Kidney epithelial cell (primary cell): ENCODE results near the gene KCNA1. TPM values are rescaled to one million over a fixed set of nuclear protein-coding genes. Genes with fewer than 3 reads are reported as not detected.

Experiments
- DNase-seq: peaks from one replicate; pipeline ENCODE4 v3.0.0-alpha.2; 2010; ENCODE audit warnings: low read depth
- H3K27me3 ChIP-seq: 2 replicates; pipeline ENCODE4 v1.6.0; 2011; ENCODE audit warnings: low read length; ENCODE audit not compliant: control insufficient read depth, insufficient read depth
- H3K36me3 ChIP-seq: 2 replicates; pipeline ENCODE4 v1.5.1; 2011; ENCODE audit warnings: low read length; ENCODE audit not compliant: control insufficient read depth, insufficient read depth
- H3K4me3 ChIP-seq: 2 replicates; pipeline ENCODE4 v1.5.1; 2011; ENCODE audit warnings: low read depth, mild to moderate bottlenecking, control low read depth, low read length
- CTCF ChIP-seq: IDR thresholded peaks from 2 replicates; pipeline ENCODE4 v1.5.1; 2011; ENCODE audit warnings: mild to moderate bottlenecking, moderate library complexity, low read length, control low read depth, inconsistent platforms; ENCODE audit not compliant: insufficient read depth, poor library complexity, severe bottlenecking
- total RNA-seq: library from RNA; depleted of rRNA; stranded (reverse); fragments of >200 nt; gene quantifications from 2 replicates; pipeline ENCODE4 v1.2.3, GENCODE V29; 2015

Gene KCNA1
- total RNA-seq, 1 donor from 2014 or later = under 0.01 TPM

GRCh38 chr12:4934407-4935035, 24.8 kb downstream of the KCNA1 start:
- H3K36me3 ChIP-seq = no peaks in the 10 kb centered on the region
- no peak for TF ChIP-seq CTCF
- no peaks in the 10 kb centered on the region for H3K27me3 ChIP-seq
- no peak for DNase-seq
- H3K4me3 ChIP-seq = no peak overlapping the region

- H3K36me3 ChIP-seq = no peaks in the 10 kb centered on the region
- TF ChIP-seq CTCF = no peak
- H3K4me3 ChIP-seq = no peak overlapping the region
- DNase-seq = no peak
- H3K27me3 ChIP-seq = no peaks in the 10 kb centered on the region
These were observed 29.2 kb downstream of the KCNA1 start for GRCh38 chr12:4938900-4939299.

- no peaks in the 10 kb centered on the region for H3K27me3 ChIP-seq
- no peak for TF ChIP-seq CTCF
These were observed 29.8 kb downstream of the KCNA1 start for GRCh38 chr12:4939418-4940023.

GRCh38 chr12:4943067-4943937, 33.6 kb downstream of the KCNA1 start:
- H3K27me3 ChIP-seq = no peaks in the 10 kb centered on the region
- DNase-seq = no peak
- no peak overlapping the region for H3K4me3 ChIP-seq
- H3K36me3 ChIP-seq = no peaks in the 10 kb centered on the region
- TF ChIP-seq CTCF = no peak

More at GRCh38 chr12:4939418-4940023, 29.8 kb downstream of the KCNA1 start:
- H3K36me3 ChIP-seq = no peaks in the 10 kb centered on the region
- no peak overlapping the region for H3K4me3 ChIP-seq
- DNase-seq = no peak

GRCh38 chr12:4943938-4944284, 34.2 kb downstream of the KCNA1 start:
- no peak for TF ChIP-seq CTCF
- H3K36me3 ChIP-seq = no peaks in the 10 kb centered on the region
- H3K4me3 ChIP-seq = no peak overlapping the region
- no peaks in the 10 kb centered on the region for H3K27me3 ChIP-seq
- DNase-seq = no peak
